Neural progenitor cell (in vitro differentiated cells): Measurements from ENCODE around the gene NAA11. TPM values are rescaled to one million over a fixed set of nuclear protein-coding genes. Genes with fewer than 3 reads are reported as not detected.
A peak's percentile ranks its signal among the peaks of the same experiment; 100 is the strongest.
"Not testable (repeated sequence)": the region's sequence is repeated elsewhere in the genome, so short reads cannot be mapped to it uniquely, and the experiment has no call there.

Source experiments
- DNase-seq: peaks from one replicate; pipeline ENCODE4 v3.0.0-alpha.2; 2016; ENCODE audit warnings: low spot score
- H2AFZ ChIP-seq: fragments of 200-600 bp; sonication (generic); replicated peaks from 2 replicates; pipeline ENCODE4 v1.6.1; 2016; ENCODE audit warnings: antibody characterized with exemption
- H3F3A ChIP-seq: fragments of 200-600 bp; sonication (generic); 2 replicates; pipeline ENCODE4 v1.6.1; 2016; ENCODE audit warnings: antibody characterized with exemption, low read depth
- H3K27ac ChIP-seq: fragments of 200-600 bp; sonication (generic); 2 replicates; pipeline ENCODE4 v1.5.1; 2016; ENCODE audit warnings: mild to moderate bottlenecking
- H3K27me3 ChIP-seq: fragments of 200-600 bp; sonication (generic); 2 replicates; pipeline ENCODE4 v1.6.1; 2016; ENCODE audit warnings: mild to moderate bottlenecking, moderate library complexity
- H3K36me3 ChIP-seq: fragments of 200-600 bp; sonication (generic); 2 replicates; pipeline ENCODE4 v1.5.1; 2016
- H3K4me1 ChIP-seq: fragments of 200-600 bp; sonication (generic); 2 replicates; pipeline ENCODE4 v1.6.1; 2016; ENCODE audit warnings: mixed run types
- H3K4me2 ChIP-seq: fragments of 200-600 bp; sonication (generic); 2 replicates; pipeline ENCODE4 v1.6.1; 2016
- H3K4me3 ChIP-seq: fragments of 200-600 bp; sonication (generic); 2 replicates; pipeline ENCODE4 v1.5.1; 2016
- H3K79me2 ChIP-seq: fragments of 200-600 bp; sonication (generic); 2 replicates; pipeline ENCODE4 v1.6.1; 2016; ENCODE audit warnings: low read depth
- H3K9ac ChIP-seq: fragments of 200-600 bp; sonication (generic); 2 replicates; pipeline ENCODE4 v1.6.1; 2016
- H3K9me3 ChIP-seq: fragments of 200-600 bp; sonication (generic); 2 replicates; pipeline ENCODE4 v1.5.1; 2016; ENCODE audit warnings: low read depth
- H4K20me1 ChIP-seq: fragments of 200-600 bp; sonication (generic); 2 replicates; pipeline ENCODE4 v1.6.1; 2016; ENCODE audit warnings: low read depth
- H3K27ac Mint-ChIP-seq: 3 replicates; pipeline ENCODE4 v1.8.0; 2021; ENCODE audit warnings: mixed read lengths
- H3K27me3 Mint-ChIP-seq: 2 replicates; pipeline ENCODE4 v1.8.0; 2022; ENCODE audit warnings: low read depth, mild to moderate bottlenecking, inconsistent platforms, moderate library complexity, mixed read lengths; ENCODE audit not compliant: insufficient read depth
- H3K36me3 Mint-ChIP-seq: 3 replicates; pipeline ENCODE4 v1.8.0; 2021; ENCODE audit warnings: mixed read lengths
- H3K4me1 Mint-ChIP-seq: 3 replicates; pipeline ENCODE4 v1.8.0; 2021; ENCODE audit warnings: mixed read lengths
- H3K4me3 Mint-ChIP-seq: 3 replicates; pipeline ENCODE4 v1.8.0; 2021; ENCODE audit warnings: mild to moderate bottlenecking, moderate library complexity, mixed read lengths
- H3K9me3 Mint-ChIP-seq: 3 replicates; pipeline ENCODE4 v1.8.0; 2020; ENCODE audit warnings: mixed read lengths
- EZH2 ChIP-seq: fragments of 200-600 bp; sonication (generic); IDR thresholded peaks from 2 replicates; pipeline ENCODE4 v1.6.1; 2017; ENCODE audit warnings: antibody characterized with exemption, mild to moderate bottlenecking, moderate library complexity
- EZH2phosphoT487 ChIP-seq: fragments of 200-600 bp; sonication (generic); IDR thresholded peaks from 2 replicates; pipeline ENCODE4 v1.6.1; 2017; ENCODE audit warnings: antibody characterized with exemption
- total RNA-seq: library from RNA; depleted of rRNA; stranded (reverse); fragments of >200 nt; gene quantifications from 2 replicates; pipeline ENCODE4 v1.2.3, GENCODE V29; 2015; ENCODE audit warnings: low replicate concordance
- TF ChIP-seq, protein P1 (sequence below): fragments of 200-600 bp; sonication (generic); IDR thresholded peaks from 2 replicates; pipeline ENCODE4 v1.5.1; 2017; ENCODE audit warnings: antibody characterized with exemption, mild to moderate bottlenecking

NAA11 gene
- total RNA-seq, 1 donor from 2014 or later, result not detected

DNA sequence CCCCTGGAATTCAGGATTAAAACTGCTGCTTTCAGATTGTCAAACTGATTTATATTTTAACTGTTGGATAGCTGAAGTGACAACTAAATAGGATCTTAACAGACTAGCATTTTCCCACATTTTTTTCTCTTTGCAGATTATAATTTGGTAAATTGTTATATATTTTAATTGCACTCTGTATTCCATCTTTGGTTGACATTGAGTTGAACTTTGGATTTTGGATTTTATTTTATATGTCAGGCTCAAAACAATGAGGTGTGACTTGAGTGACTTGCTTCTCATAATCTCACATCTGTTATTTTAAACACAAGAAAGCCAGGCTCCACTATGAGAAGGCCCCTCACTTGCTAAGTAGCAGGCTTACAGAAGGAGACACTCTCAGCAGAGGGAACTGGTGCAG lies 38.1 kb downstream of the NAA11 start:
- no peaks in the 10 kb centered on the region for H3K36me3 ChIP-seq
- peak; percentile 35 for DNase-seq
- H3K27me3 ChIP-seq, result no peaks in the 10 kb centered on the region
- peaks cover 29% of the 10 kb centered on the region for H3K4me1 ChIP-seq
- H3K4me2 ChIP-seq, result no peak overlapping the region
- H4K20me1 ChIP-seq, result no peaks in the 10 kb centered on the region
- no peak overlapping the region for H3K9ac ChIP-seq
- no peaks in the 10 kb centered on the region for H3K79me2 ChIP-seq
- H3K27ac ChIP-seq, result no peak overlapping the region
- Mint-ChIP-seq H3K4me1 (peaks cover 11% of the 10 kb centered on the region), H3K27me3 (no peaks in the 10 kb centered on the region), H3K9me3 (no peaks in the 10 kb centered on the region), H3K27ac (no peak overlapping the region), H3K36me3 (no peaks in the 10 kb centered on the region), H3K4me3 (no peak overlapping the region)
- no peak overlapping the region for H3K4me3 ChIP-seq
- no peaks in the 10 kb centered on the region for H3K9me3 ChIP-seq
- no peak overlapping the region for H2AFZ ChIP-seq
- TF ChIP-seq EZH2 (no peak), EZH2phosphoT487 (no peak)
- TF ChIP-seq, protein P1, sequence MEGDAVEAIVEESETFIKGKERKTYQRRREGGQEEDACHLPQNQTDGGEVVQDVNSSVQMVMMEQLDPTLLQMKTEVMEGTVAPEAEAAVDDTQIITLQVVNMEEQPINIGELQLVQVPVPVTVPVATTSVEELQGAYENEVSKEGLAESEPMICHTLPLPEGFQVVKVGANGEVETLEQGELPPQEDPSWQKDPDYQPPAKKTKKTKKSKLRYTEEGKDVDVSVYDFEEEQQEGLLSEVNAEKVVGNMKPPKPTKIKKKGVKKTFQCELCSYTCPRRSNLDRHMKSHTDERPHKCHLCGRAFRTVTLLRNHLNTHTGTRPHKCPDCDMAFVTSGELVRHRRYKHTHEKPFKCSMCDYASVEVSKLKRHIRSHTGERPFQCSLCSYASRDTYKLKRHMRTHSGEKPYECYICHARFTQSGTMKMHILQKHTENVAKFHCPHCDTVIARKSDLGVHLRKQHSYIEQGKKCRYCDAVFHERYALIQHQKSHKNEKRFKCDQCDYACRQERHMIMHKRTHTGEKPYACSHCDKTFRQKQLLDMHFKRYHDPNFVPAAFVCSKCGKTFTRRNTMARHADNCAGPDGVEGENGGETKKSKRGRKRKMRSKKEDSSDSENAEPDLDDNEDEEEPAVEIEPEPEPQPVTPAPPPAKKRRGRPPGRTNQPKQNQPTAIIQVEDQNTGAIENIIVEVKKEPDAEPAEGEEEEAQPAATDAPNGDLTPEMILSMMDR, result no peak
- H3F3A ChIP-seq, result peaks cover 8% of the 10 kb centered on the region

DNA sequence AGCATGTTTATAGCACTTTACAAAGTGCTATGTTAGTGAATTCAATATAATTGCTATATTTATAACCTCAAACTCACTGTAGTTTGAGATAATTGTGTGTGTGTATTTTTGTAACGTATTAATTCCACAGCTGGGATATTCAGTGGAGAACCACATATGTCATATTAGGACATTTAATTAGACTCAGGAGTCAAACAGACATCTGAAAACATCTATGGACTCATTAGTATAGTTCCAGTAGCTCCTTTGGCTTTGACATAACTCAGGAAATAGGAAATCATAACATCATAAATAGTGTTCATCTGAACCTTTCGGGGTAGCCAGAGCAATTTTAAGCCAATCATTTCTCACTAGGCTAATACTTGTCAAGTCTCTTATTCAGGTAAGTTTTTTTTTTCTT lies 38.8 kb downstream of the NAA11 start:
- Histone ChIP-seq H3K36me3 (no peaks in the 10 kb centered on the region), H3F3A (peaks cover 15% of the 10 kb centered on the region), H3K9ac (no peak overlapping the region), H3K27me3 (no peaks in the 10 kb centered on the region), H3K4me1 (peaks cover 30% of the 10 kb centered on the region), H4K20me1 (no peaks in the 10 kb centered on the region), H3K9me3 (no peaks in the 10 kb centered on the region), H3K79me2 (no peaks in the 10 kb centered on the region), H2AFZ (no peak overlapping the region), H3K4me3 (no peak overlapping the region), H3K4me2 (peak overlapping the region; percentile 7), H3K27ac (no peak overlapping the region)
- Mint-ChIP-seq H3K36me3 (no peaks in the 10 kb centered on the region), H3K27me3 (no peaks in the 10 kb centered on the region), H3K9me3 (no peaks in the 10 kb centered on the region), H3K4me1 (peaks cover 11% of the 10 kb centered on the region), H3K4me3 (no peak overlapping the region), H3K27ac (no peak overlapping the region)
- TF ChIP-seq EZH2, result no peak
- TF ChIP-seq, protein P1, result no peak
- TF ChIP-seq EZH2phosphoT487, result no peak
- no peak for DNase-seq

DNA sequence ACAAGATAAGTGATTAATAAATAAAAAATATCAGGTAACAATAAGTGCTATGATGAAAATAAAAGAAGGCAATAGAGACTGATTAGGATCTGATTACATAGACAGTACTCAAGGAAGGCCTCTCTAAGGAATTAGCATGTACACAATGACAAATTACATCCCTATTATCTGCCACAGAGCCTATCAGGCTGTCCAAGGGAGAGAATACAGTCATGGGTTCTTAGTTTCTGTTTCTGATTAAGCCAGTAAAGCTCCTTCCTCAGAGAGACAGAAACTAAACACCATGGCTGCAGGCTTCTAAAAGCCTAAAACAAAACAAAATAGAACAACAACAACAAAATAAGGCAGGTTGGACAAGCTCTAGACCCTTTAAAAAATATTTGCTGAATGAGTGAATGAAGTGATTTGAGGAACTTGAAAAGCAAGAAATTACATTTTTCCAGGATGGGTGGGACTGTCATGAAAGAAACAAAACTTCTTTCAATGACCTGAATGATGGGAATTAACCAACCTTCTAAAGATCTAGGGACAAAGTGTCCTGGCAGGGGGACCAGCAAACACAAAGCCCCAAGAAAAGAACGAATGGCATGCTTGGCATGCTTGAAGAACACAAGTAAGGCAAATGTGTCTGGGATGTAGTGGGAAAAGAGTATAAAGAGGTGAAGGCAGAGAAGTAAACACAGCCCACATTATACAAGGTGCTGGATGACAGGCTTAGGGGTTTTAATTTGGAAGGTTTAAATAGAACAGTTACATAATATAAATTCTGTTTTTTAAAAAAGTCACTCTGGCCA lies 44.1 kb downstream of the NAA11 start:
- Histone ChIP-seq H3K4me2 (peak overlapping the region; percentile 76), H3K27me3 (no peaks in the 10 kb centered on the region), H3K9ac (no peak overlapping the region), H3K79me2 (no peaks in the 10 kb centered on the region), H3K36me3 (no peaks in the 10 kb centered on the region), H3F3A (peaks cover 42% of the 10 kb centered on the region), H3K9me3 (no peaks in the 10 kb centered on the region), H2AFZ (no peak overlapping the region), H3K4me1 (peaks cover 47% of the 10 kb centered on the region), H3K4me3 (peak overlapping the region; percentile 29), H4K20me1 (no peaks in the 10 kb centered on the region), H3K27ac (peak overlapping the region; percentile 100)
- Mint-ChIP-seq H3K9me3 (peaks cover 3% of the 10 kb centered on the region), H3K36me3 (no peaks in the 10 kb centered on the region), H3K27me3 (peaks cover 2% of the 10 kb centered on the region), H3K4me3 (no peak overlapping the region), H3K27ac (no peak overlapping the region), H3K4me1 (peaks cover 2% of the 10 kb centered on the region)
- TF ChIP-seq EZH2 (no peak), EZH2phosphoT487 (no peak)
- TF ChIP-seq, protein P1, result no peak
- DNase-seq, result peak; percentile 90

DNA sequence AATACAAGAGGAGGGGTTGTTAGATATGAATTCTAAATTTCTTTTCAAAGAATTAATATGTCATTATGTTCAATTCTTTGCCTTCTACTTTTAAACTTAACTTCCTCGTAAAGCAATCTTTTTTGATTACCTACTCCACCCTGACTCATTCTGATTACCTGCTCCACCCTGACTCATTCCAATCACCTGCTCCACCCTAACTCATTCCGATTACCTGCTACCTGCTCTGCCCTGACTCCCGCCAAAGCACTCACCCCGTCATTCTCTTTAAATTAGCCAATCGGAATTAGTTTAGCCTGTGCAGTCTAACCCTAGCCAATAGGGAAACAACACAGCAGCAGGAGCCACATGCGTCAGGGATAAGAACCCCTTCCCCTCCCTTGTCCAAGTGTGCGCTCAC lies 48.4 kb downstream of the NAA11 start:
- H3K36me3 Mint-ChIP-seq, H3K36me3 ChIP-seq, H3K4me2 ChIP-seq, H3K4me3 Mint-ChIP-seq, H3K4me1 Mint-ChIP-seq, DNase-seq, H3K9me3 Mint-ChIP-seq, H3K79me2 ChIP-seq, H3K9ac ChIP-seq, H3K27me3 ChIP-seq, H3K27ac Mint-ChIP-seq, H3K9me3 ChIP-seq, H2AFZ ChIP-seq, H3K27me3 Mint-ChIP-seq, H3K4me3 ChIP-seq, H4K20me1 ChIP-seq: not testable (repeated sequence)
- H3K27ac ChIP-seq, result peak overlapping the region; percentile 70
- H3K4me1 ChIP-seq, result peaks cover 35% of the 10 kb centered on the region
- H3F3A ChIP-seq, result peaks cover 31% of the 10 kb centered on the region
